ENCODE data around the gene NEDD4L.

DNA sequence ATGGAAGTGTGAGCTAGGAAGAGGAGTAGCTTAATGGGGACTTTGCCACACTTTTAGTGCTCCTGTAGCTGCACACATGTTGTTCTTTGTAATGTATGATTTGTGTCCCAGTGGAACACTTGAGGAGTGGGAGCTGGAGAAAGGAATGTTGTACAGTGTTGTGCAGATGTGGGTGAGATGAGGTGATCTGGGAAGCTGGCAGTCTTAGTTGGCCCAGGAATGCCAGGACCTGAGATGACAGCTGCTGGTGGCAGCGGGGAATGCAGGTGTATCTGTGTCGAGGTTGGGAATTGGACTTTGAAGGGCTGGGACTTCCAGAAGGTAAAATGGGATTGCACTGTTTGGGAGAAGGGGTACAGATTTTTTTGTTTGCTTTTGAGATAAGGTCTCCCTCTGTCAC is 23.6 kb downstream of the NEDD4L start:
- TF ChIP-seq POLR2A (IDR thresholded peaks at IDR 0.05) (no peak), EP300 (IDR thresholded peaks at IDR 0.05) (no peak)
- TF ChIP-seq, protein P1, sequence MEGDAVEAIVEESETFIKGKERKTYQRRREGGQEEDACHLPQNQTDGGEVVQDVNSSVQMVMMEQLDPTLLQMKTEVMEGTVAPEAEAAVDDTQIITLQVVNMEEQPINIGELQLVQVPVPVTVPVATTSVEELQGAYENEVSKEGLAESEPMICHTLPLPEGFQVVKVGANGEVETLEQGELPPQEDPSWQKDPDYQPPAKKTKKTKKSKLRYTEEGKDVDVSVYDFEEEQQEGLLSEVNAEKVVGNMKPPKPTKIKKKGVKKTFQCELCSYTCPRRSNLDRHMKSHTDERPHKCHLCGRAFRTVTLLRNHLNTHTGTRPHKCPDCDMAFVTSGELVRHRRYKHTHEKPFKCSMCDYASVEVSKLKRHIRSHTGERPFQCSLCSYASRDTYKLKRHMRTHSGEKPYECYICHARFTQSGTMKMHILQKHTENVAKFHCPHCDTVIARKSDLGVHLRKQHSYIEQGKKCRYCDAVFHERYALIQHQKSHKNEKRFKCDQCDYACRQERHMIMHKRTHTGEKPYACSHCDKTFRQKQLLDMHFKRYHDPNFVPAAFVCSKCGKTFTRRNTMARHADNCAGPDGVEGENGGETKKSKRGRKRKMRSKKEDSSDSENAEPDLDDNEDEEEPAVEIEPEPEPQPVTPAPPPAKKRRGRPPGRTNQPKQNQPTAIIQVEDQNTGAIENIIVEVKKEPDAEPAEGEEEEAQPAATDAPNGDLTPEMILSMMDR (IDR thresholded peaks at IDR 0.05) = no peak
